A172 (cell line): ENCODE measurements around the gene ALOX12B. TPM values are rescaled to one million over a fixed set of nuclear protein-coding genes. Genes with fewer than 3 reads are reported as not detected.

Experiments
- DNase-seq: peaks from one replicate; pipeline ENCODE4 v3.0.0-alpha.2; 2015; ENCODE audit warnings: low spot score
- total RNA-seq: library from RNA; depleted of rRNA; stranded (reverse); fragments of >200 nt; shearing (Covaris generic); gene quantifications from 2 replicates; pipeline ENCODE4 v1.2.3, GENCODE V29; 2014; rRNA removed

The ALOX12B gene
- not detected in 2 replicates for total RNA-seq

GRCh38 chr17:8087075-8087951 is at the start of gene ALOX12B:
TSS of gene ALOX12B (minus strand) at chr17:8087716. CDS start at chr17:8087442, 274 bp downstream.
- no peak for DNase-seq

GRCh38 chr17:8133941-8134340 is 46.4 kb upstream of the ALOX12B start:
- no peak for DNase-seq

DNA sequence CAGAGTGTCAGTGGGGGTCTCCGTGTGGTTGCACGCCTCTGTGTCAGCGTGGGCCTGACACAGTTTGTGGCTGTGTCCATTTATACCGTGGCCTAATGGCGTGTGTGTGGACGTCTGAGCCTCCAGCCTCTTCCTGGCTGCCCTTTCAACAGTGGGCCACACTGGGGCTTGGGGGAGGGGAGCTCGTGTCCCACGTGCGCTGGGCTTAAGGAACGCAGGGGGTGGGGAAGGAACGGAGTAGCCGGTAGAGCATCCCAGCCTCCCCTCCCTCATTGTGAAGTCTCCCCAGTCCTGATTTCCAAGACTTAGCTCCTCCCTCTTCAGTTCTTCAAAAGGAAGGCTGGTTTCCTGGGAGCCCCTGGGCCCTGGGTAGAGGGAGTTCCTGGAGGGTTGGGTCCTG is 45.9 kb upstream of the ALOX12B start:
- DNase-seq: no peak

GRCh38 chr17:8131844-8132441 is 44.4 kb upstream of the ALOX12B start:
- peak; percentile 59 for DNase-seq

DNA sequence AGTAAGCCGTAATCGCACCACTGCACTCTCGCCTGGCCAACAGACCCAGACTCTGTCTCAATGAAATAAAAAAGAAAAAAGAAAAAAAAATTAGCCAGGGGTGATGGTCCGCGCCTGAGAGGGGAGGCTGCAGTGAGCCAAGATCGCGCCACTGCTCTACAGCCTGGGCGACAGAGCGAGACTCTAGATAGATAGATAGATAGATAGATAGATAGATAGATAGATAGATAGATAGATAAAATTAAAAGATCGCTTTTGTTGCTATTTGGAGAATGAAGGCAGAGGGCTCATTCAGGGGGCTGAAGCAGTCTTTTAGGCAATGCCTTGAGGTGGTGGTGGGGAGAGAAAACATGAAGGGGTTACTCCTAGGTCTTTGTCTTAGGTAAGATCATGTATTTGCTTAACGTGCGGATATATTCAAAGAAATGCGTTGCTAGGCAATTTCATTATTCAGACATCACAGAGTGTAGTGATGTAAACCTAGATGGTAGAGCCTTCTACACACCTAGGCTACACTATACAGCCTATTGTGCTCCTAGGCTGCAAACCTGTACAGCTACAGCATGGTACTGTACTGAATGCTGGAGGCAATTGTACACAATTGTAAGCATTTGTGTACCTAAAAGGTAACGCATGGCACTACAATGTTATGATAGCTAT is 40.7 kb upstream of the ALOX12B start:
- no peak for DNase-seq

- DNase-seq: peak; percentile 23
These were observed 39.1 kb upstream of the ALOX12B start for GRCh38 chr17:8126491-8127066.

DNA sequence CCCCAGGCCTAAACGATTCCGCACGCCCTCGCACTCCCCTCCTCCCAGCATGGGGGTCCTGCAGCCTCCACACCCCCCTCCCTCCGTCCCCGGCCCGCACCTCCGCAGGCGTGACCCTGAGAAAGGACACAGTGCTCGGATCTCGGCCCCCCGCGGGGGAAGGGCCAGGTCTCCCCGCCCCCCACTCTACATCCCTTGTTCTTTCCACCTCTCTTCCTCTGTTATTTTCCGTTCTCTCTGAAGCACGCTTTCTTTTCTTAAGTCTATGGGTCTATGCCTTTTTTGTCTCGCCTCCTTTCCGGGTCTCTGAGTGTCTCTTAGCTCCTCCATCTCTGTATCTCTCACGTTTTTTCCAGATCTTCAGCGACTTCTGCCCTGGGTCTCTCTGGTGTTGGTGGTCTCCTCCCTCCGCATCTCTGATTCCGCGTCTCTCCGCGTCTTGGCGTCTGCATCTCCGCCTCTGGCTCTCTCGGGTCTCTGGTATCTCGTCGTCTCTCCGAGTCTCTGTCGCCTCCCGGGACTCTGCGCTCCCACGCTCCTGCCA is 38.5 kb upstream of the ALOX12B start:
- DNase-seq: peak; percentile 18

DNA sequence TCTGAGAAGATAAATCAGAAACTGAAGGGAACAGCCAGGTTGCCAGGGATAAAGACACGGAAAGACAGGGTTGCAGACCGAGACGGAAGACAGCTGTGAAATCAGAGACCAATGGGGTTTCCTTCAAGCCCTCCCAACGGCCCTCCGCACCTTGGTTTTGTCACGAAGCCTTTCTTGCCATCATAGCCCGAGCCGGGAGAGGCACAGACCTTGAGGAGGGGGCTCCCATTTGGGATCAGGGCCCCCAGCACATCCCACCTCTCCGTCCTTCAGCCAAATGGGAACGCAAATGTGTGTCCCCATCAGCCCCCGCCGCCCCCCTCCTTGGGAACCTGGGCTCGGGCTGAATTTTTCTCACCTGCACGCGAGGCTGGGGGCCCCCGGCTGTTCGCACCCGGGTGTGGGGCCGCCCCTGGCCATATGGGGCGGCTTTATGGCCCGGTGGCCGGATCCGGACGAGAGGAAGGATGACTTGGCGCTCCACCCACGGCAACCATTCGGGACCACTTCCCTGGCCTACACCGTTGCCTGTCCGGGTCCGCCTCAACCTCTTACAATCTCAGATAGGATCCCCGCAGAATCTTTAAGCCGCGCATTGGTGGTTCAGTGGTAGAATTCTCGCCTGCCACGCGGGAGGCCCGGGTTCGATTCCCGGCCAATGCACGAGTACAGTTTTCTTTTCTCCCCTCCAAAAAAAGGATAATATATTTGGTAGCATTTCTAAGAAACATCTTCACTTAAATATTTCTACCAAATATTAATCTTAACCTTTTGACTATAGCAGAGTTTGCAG is 37.8 kb upstream of the ALOX12B start:
- DNase-seq: peak; percentile 76

DNA sequence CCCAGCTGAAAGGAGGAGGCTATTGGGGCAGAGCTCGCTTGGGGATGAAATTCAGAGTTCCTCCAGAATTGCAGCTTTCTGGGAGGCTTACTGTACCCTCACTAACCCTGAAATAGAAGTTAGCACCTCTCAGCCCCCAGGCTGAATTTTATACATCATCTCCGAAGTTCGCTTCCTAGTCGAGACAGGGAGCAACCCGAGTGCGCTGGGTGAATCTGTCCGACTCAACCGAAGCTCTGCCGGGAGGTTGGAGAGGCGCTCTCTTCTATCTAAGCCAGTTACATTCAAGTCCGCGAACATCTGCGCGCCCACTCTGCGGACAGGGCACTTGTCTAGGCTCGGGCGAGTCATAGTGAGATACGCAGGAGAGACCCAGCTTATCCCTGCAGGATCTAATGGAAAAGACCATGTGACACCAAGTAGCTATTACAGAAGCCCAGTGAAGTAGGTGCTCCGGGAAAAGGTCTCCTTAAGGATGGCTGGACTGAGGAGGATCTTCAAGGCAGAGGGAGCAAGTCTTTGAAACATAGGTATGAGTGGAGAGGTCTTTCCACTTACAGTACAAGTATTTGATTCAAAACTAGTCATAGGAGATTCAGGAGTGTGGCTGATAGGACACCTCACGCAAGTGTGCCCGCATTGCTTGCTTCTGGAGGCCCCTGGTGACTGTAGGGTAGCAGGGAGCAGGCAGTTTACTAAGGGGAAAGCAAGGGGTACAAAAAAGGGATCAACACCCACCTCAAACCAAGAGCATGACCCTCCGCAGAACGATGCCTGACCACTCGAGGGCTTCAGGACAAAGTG is 37.0 kb upstream of the ALOX12B start:
- DNase-seq: no peak

GRCh38 chr17:8123695-8124349 is 36.3 kb upstream of the ALOX12B start, which contains the start of gene HES7:
TSS of gene HES7 (minus strand) at chr17:8124106. CDS start at chr17:8124084, 22 bp downstream.
- DNase-seq: no peak

- DNase-seq: peak; percentile 16
These were observed 35.6 kb upstream of the ALOX12B start for GRCh38 chr17:8122924-8123694.

- peak; percentile 56 for DNase-seq
These were observed 35.0 kb upstream of the ALOX12B start for GRCh38 chr17:8122422-8122923.

- peak; percentile 53 for DNase-seq
These were observed 34.3 kb upstream of the ALOX12B start for GRCh38 chr17:8121681-8122421.

- DNase-seq: no peak
These were observed 33.8 kb upstream of the ALOX12B start for GRCh38 chr17:8121407-8121680.

DNA sequence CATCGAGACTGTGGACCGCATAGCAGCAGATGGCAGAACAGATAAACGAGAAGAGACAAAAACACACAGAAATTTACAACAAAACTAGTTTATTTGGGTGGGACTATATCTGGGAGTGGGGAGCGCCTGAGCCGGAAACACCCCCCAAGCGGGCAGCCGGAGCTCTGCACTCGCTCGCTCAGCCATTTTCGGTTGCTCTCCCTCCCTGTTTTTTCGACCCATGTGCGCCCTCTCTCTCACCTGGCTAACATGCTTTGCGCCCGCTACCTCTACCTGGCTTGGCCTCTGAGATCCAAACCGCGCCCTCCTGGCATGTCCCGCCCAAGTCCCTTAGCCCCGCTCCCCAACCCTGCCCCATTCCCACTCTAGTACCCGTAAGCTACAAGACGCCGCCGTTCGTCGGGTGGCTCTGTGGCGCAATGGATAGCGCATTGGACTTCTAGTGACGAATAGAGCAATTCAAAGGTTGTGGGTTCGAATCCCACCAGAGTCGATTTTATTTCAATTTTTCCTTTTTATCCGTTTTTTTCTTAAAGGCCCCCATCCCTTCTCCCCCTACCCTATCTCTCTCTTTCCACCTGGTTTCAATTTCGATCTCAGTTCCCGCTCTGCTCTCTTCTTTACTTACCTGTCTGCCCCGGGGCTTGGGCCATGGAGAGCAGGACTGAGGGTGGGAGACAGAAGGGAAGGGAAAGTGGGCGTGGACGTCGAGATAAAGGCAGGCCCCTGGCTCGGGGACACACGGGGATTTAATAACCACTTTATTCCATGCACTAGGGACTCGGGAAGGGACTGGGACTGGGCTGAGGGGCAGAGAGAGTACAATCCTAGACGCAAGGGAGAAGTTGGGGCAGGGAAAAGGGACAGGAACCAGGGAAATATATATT is 33.2 kb upstream of the ALOX12B start:
- DNase-seq: peak; percentile 82

GRCh38 chr17:8119581-8120519 is 32.3 kb upstream of the ALOX12B start:
- peak; percentile 97 for DNase-seq
